CD4-positive, alpha-beta memory T cell (primary cell): ENCODE data around the gene CRYM. TPM values are rescaled to one million over a fixed set of nuclear protein-coding genes. Genes with fewer than 3 reads are reported as not detected.
"Not testable (repeated sequence)": the region's sequence is repeated elsewhere in the genome, so short reads cannot be mapped to it uniquely, and the experiment has no call there.

Experiments used
- CTCF ChIA-PET: fragments of 350-600 bp; sonication (Branson Sonifier 250); formaldehyde crosslinking; loops from one replicate; lab custom pipeline; 2021; ENCODE audit warnings: inconsistent platforms; ENCODE audit not compliant: partially characterized antibody; lab: Charles Lee
- POLR2A ChIA-PET: fragments of 350-600 bp; sonication (Branson Sonifier 250); formaldehyde crosslinking; loops from one replicate; lab custom pipeline; 2021; ENCODE audit not compliant: partially characterized antibody; lab: Charles Lee
- DNase-seq, 5 donors: peaks; one replicate each; pipeline versions ENCODE4 v3.0.0 to v3.0.0-alpha.2; 2020 to 2022; ENCODE audit warnings: mixed read lengths in 1 of 5
- H3K27ac ChIP-seq: one replicate; pipeline ENCODE4 v1.7.0; 2013; ENCODE audit warnings: low read depth, low read length
- H3K27me3 ChIP-seq: 2 replicates; pipeline ENCODE4 v1.7.0; 2013; ENCODE audit warnings: mild to moderate bottlenecking, low read length, moderate library complexity; ENCODE audit not compliant: insufficient read depth
- H3K36me3 ChIP-seq: 2 replicates; pipeline ENCODE4 v1.7.0; 2013; ENCODE audit warnings: mild to moderate bottlenecking, low read length, moderate library complexity; ENCODE audit not compliant: insufficient read depth
- H3K4me1 ChIP-seq: 2 replicates; pipeline ENCODE4 v1.7.0; 2013; ENCODE audit warnings: mild to moderate bottlenecking, low read length, moderate library complexity; ENCODE audit not compliant: insufficient read depth
- H3K4me3 ChIP-seq, 2 donors: one replicate each; pipeline ENCODE4 v1.7.0; 2013; ENCODE audit warnings: low read length in 2 of 2, mild to moderate bottlenecking in 1 of 2
- H3K9me3 ChIP-seq, 2 donors: one replicate each; pipeline ENCODE4 v1.7.0; 2013; ENCODE audit warnings: low read length in 2 of 2, control low read depth in 1 of 2; ENCODE audit not compliant: control insufficient read depth in 1 of 2
- H3K27ac Mint-ChIP-seq, 7 donors: one replicate each; pipeline ENCODE4 v1.8.0; 2020 to 2021; ENCODE audit warnings: mixed read lengths in 7 of 7, mild to moderate bottlenecking in 6 of 7, inconsistent platforms in 3 of 7, moderate library complexity in 3 of 7
- H3K27me3 Mint-ChIP-seq, 2 donors: one replicate each; pipeline ENCODE4 v1.8.0; 2020 to 2021; ENCODE audit warnings: mixed read lengths in 2 of 2
- H3K36me3 Mint-ChIP-seq, 2 donors: one replicate each; pipeline ENCODE4 v1.8.0; 2020 to 2021; ENCODE audit warnings: mixed read lengths in 2 of 2, inconsistent platforms in 1 of 2, mild to moderate bottlenecking in 1 of 2
- H3K4me1 Mint-ChIP-seq, 4 donors: one replicate each; pipeline ENCODE4 v1.8.0; 2020 to 2021; ENCODE audit warnings: mixed read lengths in 4 of 4, mild to moderate bottlenecking in 1 of 4
- H3K4me3 Mint-ChIP-seq, 8 donors: one replicate each; pipeline ENCODE4 v1.8.0; 2020 to 2021; ENCODE audit warnings: mixed read lengths in 8 of 8, mild to moderate bottlenecking in 7 of 8, moderate library complexity in 6 of 8, inconsistent platforms in 3 of 8
- H3K9me3 Mint-ChIP-seq, 8 donors: one replicate each; pipeline ENCODE4 v1.8.0; 2020 to 2021; ENCODE audit warnings: mixed read lengths in 8 of 8, mild to moderate bottlenecking in 5 of 8, inconsistent platforms in 3 of 8, moderate library complexity in 1 of 8
- intact Hi-C: fragments of 100-400 bp; cut with micrococcal nuclease; formaldehyde crosslinking; loops from one replicate; pipeline ENCODE4 v1.15.1; 2023
- polyA plus RNA-seq, 2 donors: library from polyadenylated mRNA; unstranded; fragments of 300-500 nt; fragmentation: Illumina TruSeq; gene quantifications; one replicate each; pipeline ENCODE4 v1.2.3, GENCODE V29; 2021
- total RNA-seq, 2 experiments: library from RNA; stranded (reverse); gene quantifications; one replicate each; pipeline ENCODE4 v1.2.3, GENCODE V29; 2021

The CRYM gene
- total and polyA plus RNA-seq, 4 experiments from 2014 or later, result not detected

GRCh38 chr16:21279501-21279900, 1.4 kb upstream of the CRYM start:
- Histone ChIP-seq H3K27ac (no peak overlapping the region), H3K27me3 (peaks cover 34% of the 10 kb centered on the region), H3K9me3 (no peaks in the 10 kb centered on the region), H3K4me3 (no peak overlapping the region), H3K4me1 (no peaks in the 10 kb centered on the region), H3K36me3 (no peaks in the 10 kb centered on the region)
- Mint-ChIP-seq H3K36me3 (no peaks in the 10 kb centered on the region), H3K4me3 (no peak overlapping the region), H3K27me3 (peaks cover 56 to 58% of the 10 kb centered on the region in 2 donors), H3K9me3 (peaks cover 0 to 3% (median 1%) of the 10 kb centered on the region in 8 donors), H3K4me1 (peaks cover 0 to 7% (median 5%) of the 10 kb centered on the region in 4 donors), H3K27ac (no peak overlapping the region)
- ChIA-PET CTCF (no interaction called here), POLR2A (no interaction called here)
- no peak for DNase-seq
- intact Hi-C loops, result loop anchor here (2.0 kb wide), 1 partner anchor 429 kb away; no protein-coding TSS in a partner anchor

- ChIA-PET CTCF (interaction anchor here (0.8 to 2.0 kb wide), 2 partner anchors 88 to 427 kb away, joined by 3 to 6 read pairs; no protein-coding TSS in a partner anchor), POLR2A (interaction anchor here (0.6 kb wide), 1 partner anchor 403 kb away, joined by 4 read pairs; no protein-coding TSS in a partner anchor)
- Histone ChIP-seq H3K4me3 (no peak overlapping the region), H3K27ac (no peak overlapping the region), H3K27me3 (peaks cover 27% of the 10 kb centered on the region), H3K36me3 (no peaks in the 10 kb centered on the region), H3K9me3 (no peaks in the 10 kb centered on the region), H3K4me1 (no peaks in the 10 kb centered on the region)
- no peak for DNase-seq
- H3K27ac Mint-ChIP-seq, result no peak overlapping the region
- H3K36me3 Mint-ChIP-seq, result no peaks in the 10 kb centered on the region
- H3K4me3 Mint-ChIP-seq, result peak overlapping the region in 1 of 8 donors; percentile 15
- H3K4me1 Mint-ChIP-seq, result no peaks in the 10 kb centered on the region
- H3K27me3 Mint-ChIP-seq, result peaks cover 53 to 57% of the 10 kb centered on the region in 2 donors
- intact Hi-C loops, result no loop called here
- H3K9me3 Mint-ChIP-seq, result peaks cover 0 to 2% (median 0%) of the 10 kb centered on the region in 8 donors
Measured at GRCh38 chr16:21277045-21277926, 804 bp downstream of the CRYM start.

- no peaks in the 10 kb centered on the region for H3K36me3 ChIP-seq
- H3K4me3 ChIP-seq, result no peak overlapping the region
- H3K36me3 Mint-ChIP-seq, result no peaks in the 10 kb centered on the region
- H3K9me3 Mint-ChIP-seq, result peaks cover 0 to 1% (median 0%) of the 10 kb centered on the region in 8 donors
- H3K4me1 Mint-ChIP-seq, result no peaks in the 10 kb centered on the region
- peaks cover 22% of the 10 kb centered on the region for H3K27me3 ChIP-seq
- H3K9me3 ChIP-seq, result no peaks in the 10 kb centered on the region
- intact Hi-C loops, result no loop called here
- no peak overlapping the region for H3K27ac ChIP-seq
- H3K4me3 Mint-ChIP-seq, result no peak overlapping the region
- no peak overlapping the region for H3K27ac Mint-ChIP-seq
- H3K27me3 Mint-ChIP-seq, result peaks cover 46 to 47% of the 10 kb centered on the region in 2 donors
- ChIA-PET CTCF (interaction anchor here (0.9 to 2.0 kb wide), 2 partner anchors 87 to 281 kb away, joined by 3 to 6 read pairs; no protein-coding TSS in a partner anchor), POLR2A (no interaction called here)
- H3K4me1 ChIP-seq, result no peaks in the 10 kb centered on the region
- no peak for DNase-seq
Measured at GRCh38 chr16:21276090-21276489, 2.0 kb downstream of the CRYM start.

GRCh38 chr16:21275529-21275928, 2.6 kb downstream of the CRYM start:
- Mint-ChIP-seq H3K4me3 (no peak overlapping the region), H3K27me3 (peaks cover 45 to 49% of the 10 kb centered on the region in 2 donors), H3K9me3 (peaks cover 0 to 1% (median 0%) of the 10 kb centered on the region in 8 donors), H3K27ac (no peak overlapping the region), H3K4me1 (no peaks in the 10 kb centered on the region), H3K36me3 (no peaks in the 10 kb centered on the region)
- POLR2A ChIA-PET, result no interaction called here
- Histone ChIP-seq H3K36me3 (no peaks in the 10 kb centered on the region), H3K4me1 (no peaks in the 10 kb centered on the region), H3K4me3 (no peak overlapping the region), H3K27me3 (peaks cover 22% of the 10 kb centered on the region), H3K27ac (no peak overlapping the region), H3K9me3 (no peaks in the 10 kb centered on the region)
- CTCF ChIA-PET, result interaction anchor here (0.9 to 2.0 kb wide), 2 partner anchors 86 to 281 kb away, joined by 3 to 6 read pairs; no protein-coding TSS in a partner anchor
- intact Hi-C loops, result no loop called here
- DNase-seq, result no peak

- Mint-ChIP-seq H3K27ac (peak overlapping the region in 1 of 7 donors; percentile 89), H3K4me1 (no peaks in the 10 kb centered on the region), H3K27me3 (peaks cover 37 to 42% of the 10 kb centered on the region in 2 donors), H3K36me3 (no peaks in the 10 kb centered on the region), H3K9me3 (peaks cover 0 to 1% (median 0%) of the 10 kb centered on the region in 8 donors), H3K4me3 (no peak overlapping the region)
- Histone ChIP-seq H3K27ac (no peak overlapping the region), H3K36me3 (no peaks in the 10 kb centered on the region), H3K4me3 (no peak overlapping the region), H3K27me3 (peaks cover 22% of the 10 kb centered on the region), H3K9me3 (no peaks in the 10 kb centered on the region), H3K4me1 (no peaks in the 10 kb centered on the region)
- intact Hi-C loops, result no loop called here
- DNase-seq, result no peak
- ChIA-PET POLR2A (no interaction called here), CTCF (no interaction called here)
Measured at GRCh38 chr16:21274172-21274726, 3.8 kb downstream of the CRYM start.

GRCh38 chr16:21272763-21273162, 5.3 kb downstream of the CRYM start:
- H3K27ac ChIP-seq, H3K27ac Mint-ChIP-seq, POLR2A ChIA-PET, H3K9me3 Mint-ChIP-seq, H3K36me3 ChIP-seq, H3K4me3 Mint-ChIP-seq, CTCF ChIA-PET, H3K4me1 ChIP-seq, H3K36me3 Mint-ChIP-seq, H3K4me1 Mint-ChIP-seq, DNase-seq, H3K9me3 ChIP-seq, intact Hi-C loops, H3K4me3 ChIP-seq: not testable (repeated sequence)
- peaks cover 28 to 32% of the 10 kb centered on the region in 2 donors for H3K27me3 Mint-ChIP-seq
- peaks cover 14% of the 10 kb centered on the region for H3K27me3 ChIP-seq

GRCh38 chr16:21272253-21272652, 5.8 kb downstream of the CRYM start:
- intact Hi-C loops, result no loop called here
- Histone ChIP-seq H3K4me1 (no peaks in the 10 kb centered on the region), H3K9me3 (no peaks in the 10 kb centered on the region), H3K4me3 (no peak overlapping the region), H3K27ac (no peak overlapping the region), H3K36me3 (no peaks in the 10 kb centered on the region), H3K27me3 (peaks cover 10% of the 10 kb centered on the region)
- Mint-ChIP-seq H3K27ac (no peak overlapping the region), H3K4me1 (no peaks in the 10 kb centered on the region), H3K9me3 (peaks cover 0 to 1% (median 0%) of the 10 kb centered on the region in 8 donors), H3K4me3 (no peak overlapping the region), H3K27me3 (peaks cover 25 to 29% of the 10 kb centered on the region in 2 donors), H3K36me3 (no peaks in the 10 kb centered on the region)
- ChIA-PET POLR2A (no interaction called here), CTCF (no interaction called here)
- no peak for DNase-seq
